CD4-positive, alpha-beta T cell treated with Interleukin-1 beta for 1 hour (primary cell): ENCODE data around the gene ADAMTS9.

Experiments used
- DNase-seq, 2 donors: peaks; one replicate each; pipeline ENCODE4 v3.0.0-alpha.2; 2020 to 2022

ADAMTS9 gene

GRCh38 chr3:64651741-64652241 is 36.0 kb downstream of the ADAMTS9 start:
- DNase-seq: no peak

DNA sequence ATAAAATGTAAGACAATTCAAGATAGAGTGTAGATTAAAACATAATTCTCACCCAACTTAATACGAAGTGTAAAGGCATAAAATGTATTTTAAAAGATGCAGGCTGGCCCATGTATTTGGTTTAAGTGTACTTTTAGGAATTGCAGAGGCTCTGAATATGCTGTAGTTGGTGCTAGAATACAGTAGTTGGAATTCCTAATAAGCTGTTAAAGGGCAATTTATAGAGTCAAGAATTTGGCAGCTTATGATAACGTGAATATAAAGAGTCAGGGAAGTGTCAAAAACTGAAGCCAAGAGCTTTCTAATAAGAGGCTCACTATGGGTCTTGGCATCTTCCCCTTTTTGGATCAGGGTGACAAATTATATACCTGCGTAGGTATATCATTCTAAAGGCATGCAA is 36.5 kb downstream of the ADAMTS9 start:
- DNase-seq: no peak

GRCh38 chr3:64650715-64651114 is 37.1 kb downstream of the ADAMTS9 start:
- no peak for DNase-seq

DNA sequence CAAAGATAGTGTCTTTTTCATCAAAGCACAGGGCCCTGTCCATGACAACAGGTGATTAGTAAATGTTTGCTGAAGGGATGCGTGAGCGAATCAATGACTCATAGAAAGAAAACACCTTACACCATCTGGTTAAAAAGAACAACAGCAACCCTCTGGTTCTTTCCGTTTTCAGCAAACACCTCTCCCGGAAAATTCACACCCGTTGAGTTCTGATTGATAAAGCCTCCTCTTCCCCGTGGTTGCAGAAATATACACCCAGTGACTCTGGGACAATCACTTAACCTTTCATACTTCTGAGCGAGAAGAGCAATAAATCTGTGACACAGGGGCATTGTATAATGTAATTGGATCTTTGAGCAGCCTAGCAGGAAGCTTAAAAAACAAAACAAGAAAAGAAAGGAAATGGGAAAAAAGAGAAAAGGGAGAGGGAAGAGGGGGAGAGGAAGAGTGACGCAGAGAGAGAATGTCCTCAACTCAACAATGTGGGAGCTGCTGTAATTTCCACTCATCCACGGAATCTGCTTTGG is 37.6 kb downstream of the ADAMTS9 start:
- DNase-seq: no peak

DNA sequence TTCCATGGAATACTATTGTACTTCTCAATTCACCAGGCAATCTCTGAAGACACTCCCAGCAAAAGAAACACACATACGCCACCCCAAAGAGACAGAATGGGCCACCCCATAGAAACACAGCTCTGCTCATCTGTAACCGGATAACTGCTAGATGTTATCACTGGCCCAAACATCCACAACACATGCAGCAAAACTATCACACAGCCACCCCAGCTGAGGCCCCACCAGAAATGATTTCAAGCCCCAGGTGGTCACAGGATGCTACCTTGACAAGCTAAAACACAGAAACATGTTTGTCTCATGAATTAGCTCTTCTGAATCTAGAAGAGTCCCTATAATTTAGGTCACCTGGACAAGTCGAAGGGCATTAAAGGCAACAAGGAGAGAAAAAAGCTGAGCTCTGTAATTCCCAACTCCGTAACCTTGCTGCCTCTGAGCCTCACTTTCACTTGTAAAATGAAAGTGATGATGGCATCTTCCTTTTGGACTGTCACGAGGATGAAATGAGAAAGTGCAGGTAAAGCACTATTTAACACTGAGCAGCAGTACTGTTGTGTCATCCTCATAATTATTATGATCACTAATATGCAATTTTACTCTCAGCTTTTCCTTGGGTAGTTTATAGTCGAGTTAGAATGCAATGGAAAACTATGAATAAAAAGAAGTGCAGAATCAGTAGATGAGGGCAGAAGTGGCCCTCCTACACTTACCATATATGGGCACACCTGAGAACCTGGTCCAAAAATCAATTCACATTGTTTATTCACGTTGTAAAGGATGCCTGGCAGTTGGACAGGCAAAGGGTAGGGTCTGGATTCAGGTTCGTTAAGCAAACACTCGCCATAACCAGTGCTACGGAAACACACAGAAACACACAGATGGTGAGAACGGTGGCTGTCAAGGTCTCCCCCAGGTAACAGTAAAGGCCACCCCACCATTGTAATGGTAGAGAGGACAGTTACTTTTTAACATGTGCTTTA is 38.6 kb downstream of the ADAMTS9 start:
- no peak for DNase-seq

DNA sequence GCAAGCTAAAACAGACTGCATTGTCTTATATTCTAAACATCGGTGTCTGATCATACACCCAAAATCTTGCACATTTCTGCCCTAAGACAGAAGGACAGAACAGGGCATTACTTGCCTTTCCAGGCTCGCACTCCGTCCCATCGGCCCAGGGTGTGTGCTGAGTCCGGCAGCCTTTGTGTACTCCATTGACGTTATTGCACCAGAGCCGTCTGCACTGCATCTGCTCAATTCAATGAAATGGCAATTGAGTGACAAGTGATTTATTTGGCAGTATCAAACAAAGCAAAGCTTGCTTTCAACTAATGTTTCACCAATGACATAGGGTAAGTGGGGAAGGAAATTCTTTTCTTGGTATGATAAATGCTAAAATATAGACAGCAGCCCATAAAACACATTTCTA is 40.0 kb downstream of the ADAMTS9 start:
- DNase-seq: no peak

GRCh38 chr3:64645243-64645642 is 42.6 kb downstream of the ADAMTS9 start:
- DNase-seq: no peak

DNA sequence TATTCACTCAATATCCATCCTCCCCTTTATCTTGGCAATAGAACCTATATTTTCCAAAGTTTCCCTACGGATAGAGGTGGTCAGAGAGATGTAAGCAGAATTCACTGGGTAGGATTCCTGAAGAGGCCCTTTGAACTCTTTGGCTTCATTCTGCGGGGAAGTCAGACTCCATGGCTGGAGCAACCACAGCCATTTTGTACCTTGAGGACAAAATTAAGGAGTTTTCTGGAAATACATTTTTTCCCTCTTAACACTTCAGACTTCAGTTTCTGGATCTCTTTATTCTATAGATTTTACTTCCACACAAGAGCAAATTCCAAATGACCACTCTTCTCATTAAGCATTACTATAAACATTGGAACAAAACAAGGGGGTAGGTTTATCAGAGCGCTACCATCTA is 43.3 kb downstream of the ADAMTS9 start:
- no peak for DNase-seq

GRCh38 chr3:64642327-64643151 is 45.3 kb downstream of the ADAMTS9 start:
- no peak for DNase-seq

DNA sequence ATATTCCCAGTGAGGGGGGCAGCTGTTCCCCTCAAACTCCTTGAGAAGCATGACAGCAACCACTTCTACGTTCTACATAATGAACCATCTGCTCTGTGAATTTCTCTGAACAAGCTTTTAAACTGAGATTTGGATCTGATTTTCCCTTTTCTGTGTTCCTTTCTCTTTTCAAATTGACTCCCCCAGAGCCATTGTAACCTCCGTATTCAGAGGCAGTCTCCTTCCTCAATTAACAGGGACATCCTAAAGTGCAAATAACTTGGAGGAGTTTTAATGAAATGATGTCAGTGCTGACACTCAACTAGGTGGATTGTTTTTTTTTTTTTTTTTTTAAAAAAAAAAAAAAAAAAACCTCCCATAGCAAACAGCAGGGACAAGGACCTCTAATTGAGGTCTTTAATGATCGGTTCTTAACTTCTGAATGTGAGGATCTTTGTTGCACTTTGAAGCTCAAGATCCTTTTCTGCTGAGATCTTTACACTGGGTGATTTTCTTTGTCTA is 48.8 kb downstream of the ADAMTS9 start:
- DNase-seq: no peak

DNA sequence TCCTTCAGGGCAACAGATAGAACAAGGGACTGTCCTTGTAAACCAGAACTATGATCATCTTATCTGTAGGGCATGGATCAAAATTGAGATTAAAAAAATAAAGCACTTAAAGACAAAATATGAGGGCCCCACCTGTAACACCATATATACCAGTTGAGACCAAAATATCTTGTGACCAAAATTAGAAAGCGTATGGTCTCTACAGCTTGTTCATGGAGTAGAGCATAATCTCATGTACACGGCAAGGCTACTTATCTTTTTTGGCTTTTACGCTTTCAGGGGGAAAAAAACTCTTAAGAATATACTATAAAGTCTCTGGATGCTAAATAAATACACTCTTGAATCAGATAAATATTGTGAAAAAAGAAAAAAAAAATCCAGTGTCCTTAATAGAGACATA is 49.3 kb downstream of the ADAMTS9 start:
- no peak for DNase-seq

- DNase-seq: no peak
These were observed 53.4 kb downstream of the ADAMTS9 start for GRCh38 chr3:64634417-64634816.

DNA sequence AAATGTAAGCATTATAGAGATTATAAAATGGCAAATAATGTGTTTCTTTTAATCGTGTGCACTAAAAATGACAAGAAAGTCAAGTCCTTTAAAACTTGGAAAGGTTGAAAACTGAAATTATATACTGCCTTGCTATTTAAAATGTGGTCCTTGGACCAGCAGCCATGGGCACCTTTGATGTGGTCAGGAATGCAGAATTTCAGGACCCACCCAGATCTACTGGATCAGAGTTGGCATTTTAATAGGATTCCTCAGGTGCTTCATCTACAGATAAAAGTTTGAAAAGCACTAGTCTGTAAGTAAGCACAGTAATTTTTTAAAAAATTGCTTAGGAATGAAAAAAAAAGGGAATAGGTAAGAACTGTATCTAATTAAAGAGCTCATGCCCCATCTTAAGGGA is 55.8 kb downstream of the ADAMTS9 start:
- DNase-seq: no peak

- DNase-seq: no peak
These were observed 60.1 kb downstream of the ADAMTS9 start for GRCh38 chr3:64627471-64628321.

DNA sequence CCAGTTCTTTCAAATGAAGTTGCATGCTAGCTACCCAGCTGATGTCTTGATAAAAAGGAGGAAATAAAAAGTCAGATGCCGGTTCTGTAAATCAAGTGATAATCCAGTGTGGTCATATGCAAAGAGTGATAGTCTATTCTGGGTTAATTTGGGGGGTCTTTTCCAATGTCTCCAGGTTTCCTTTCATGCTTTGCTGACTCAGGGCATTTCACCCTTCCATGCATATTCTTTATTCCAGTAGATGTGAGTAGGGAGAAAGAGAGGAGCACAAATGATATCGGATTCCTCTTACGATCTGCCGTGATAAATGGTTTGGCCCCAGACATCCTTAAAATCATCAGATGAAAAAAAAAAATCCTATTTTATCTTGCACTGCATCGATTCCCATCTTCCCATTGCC is 60.8 kb downstream of the ADAMTS9 start:
- DNase-seq: no peak

GRCh38 chr3:64625381-64625780 is 62.4 kb downstream of the ADAMTS9 start:
- DNase-seq: no peak

- no peak for DNase-seq
These were observed 64.7 kb downstream of the ADAMTS9 start for GRCh38 chr3:64623125-64623524.

- no peak for DNase-seq
These were observed 65.9 kb downstream of the ADAMTS9 start for GRCh38 chr3:64621726-64622395.

GRCh38 chr3:64621275-64621674 is 66.5 kb downstream of the ADAMTS9 start:
- no peak for DNase-seq

DNA sequence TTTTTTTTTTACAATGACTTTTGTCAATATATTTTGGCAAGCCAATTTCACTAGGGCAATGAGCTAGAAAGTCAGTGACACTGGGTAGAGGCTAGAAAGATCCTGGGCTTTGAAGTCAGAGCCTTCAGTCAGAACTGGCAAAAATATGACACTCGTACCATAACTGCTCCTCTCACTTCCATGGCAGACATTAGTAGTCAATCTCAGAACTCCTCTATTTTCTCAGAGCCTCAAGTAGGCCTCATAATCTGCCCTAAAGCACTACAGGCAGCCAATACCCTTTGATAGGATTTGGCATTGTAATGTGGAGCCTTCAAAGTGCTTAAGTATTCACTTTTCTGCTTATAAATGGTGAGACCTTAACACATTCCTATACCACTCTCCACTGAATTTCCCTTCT is 67.8 kb downstream of the ADAMTS9 start:
- no peak for DNase-seq

DNA sequence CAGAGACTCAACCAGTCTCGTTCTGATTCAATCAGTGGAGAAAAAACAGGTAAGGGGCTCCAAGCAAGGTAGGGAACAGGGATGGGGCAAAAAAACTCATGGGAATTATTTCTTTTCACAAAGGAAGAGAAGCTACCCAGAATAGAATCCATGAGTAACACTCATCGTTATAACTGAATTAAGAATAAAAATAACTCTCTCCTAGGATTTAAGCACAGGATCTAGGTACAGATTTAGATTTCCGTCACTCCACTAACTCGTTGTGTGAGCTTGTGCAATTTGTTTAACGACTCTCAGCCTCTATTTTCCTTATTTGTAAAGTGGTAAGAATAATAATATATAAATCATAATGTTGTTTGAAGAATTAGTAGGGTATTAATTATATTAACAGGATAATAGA is 68.6 kb downstream of the ADAMTS9 start:
- DNase-seq: no peak

DNA sequence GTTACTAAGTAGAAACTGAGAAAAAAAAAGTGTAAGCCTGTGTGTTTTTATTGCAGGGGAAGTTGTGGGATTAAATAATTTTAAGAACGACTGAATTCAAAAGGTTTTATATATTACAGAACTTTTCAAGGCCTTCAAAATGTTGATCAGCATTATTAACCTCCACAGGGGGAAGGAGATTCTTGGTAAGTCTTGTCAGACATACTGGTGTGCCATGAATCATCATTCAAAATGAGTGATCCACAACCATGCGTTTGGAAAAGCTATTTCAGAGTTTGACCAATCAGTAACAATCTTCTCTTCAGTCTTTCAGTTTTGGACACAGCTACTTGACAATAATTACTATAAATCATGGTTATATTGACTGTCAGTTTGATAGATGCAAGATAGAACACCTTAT is 70.2 kb downstream of the ADAMTS9 start:
- DNase-seq: no peak
